B cell (primary cell): ENCODE results near the gene NCLN. TPM values are rescaled to one million over a fixed set of nuclear protein-coding genes. Genes with fewer than 3 reads are reported as not detected.
A peak's percentile ranks its signal among the peaks of the same experiment; 100 is the strongest.

ENCODE experiments used
- ATAC-seq: fragments of 200-7000 bp; cut with Tn5 transposase; one replicate; pipeline ENCODE4 v1.10.0; 2021; ENCODE audit warnings: low read depth, mild to moderate bottlenecking, moderate number of reproducible peaks, moderate library complexity
- CTCF ChIA-PET: fragments of 350-600 bp; sonication (Branson Sonifier 250); formaldehyde crosslinking; loops from one replicate; lab custom pipeline; 2021; ENCODE audit warnings: antibody characterized with exemption, inconsistent platforms; lab: Charles Lee
- POLR2A ChIA-PET: fragments of 350-600 bp; sonication (Branson Sonifier 250); formaldehyde crosslinking; loops from one replicate; lab custom pipeline; 2021; ENCODE audit warnings: antibody characterized with exemption; lab: Charles Lee
- DNase-seq: peaks from one replicate; pipeline ENCODE4 v3.0.0; 2013
- H2AFZ ChIP-seq: 2 replicates; pipeline ENCODE4 v1.6.1; 2012; ENCODE audit warnings: mild to moderate bottlenecking, low read depth, low read length; ENCODE audit not compliant: insufficient read depth, poor library complexity, severe bottlenecking
- H3K27ac ChIP-seq, 2 donors: 1 replicate in 1 of 2; 2 replicates in 1 of 2; pipeline ENCODE4 v1.5.1; 2012 to 2013; ENCODE audit warnings: low read length in 2 of 2, mild to moderate bottlenecking in 2 of 2, moderate library complexity in 1 of 2
- H3K27me3 ChIP-seq, 4 experiments: fragments of 200-600 bp in 1 of 4; sonication (generic) in 1 of 4; replicated peaks in 1 of 4; 1 replicate in 2 of 4; 2 replicates in 2 of 4; pipeline versions ENCODE4 v1.6.1 to v1.7.0; 2013 to 2016; ENCODE audit warnings: low read length in 3 of 4, mild to moderate bottlenecking in 2 of 4, mixed read lengths in 1 of 4, moderate library complexity in 1 of 4; ENCODE audit not compliant: insufficient read depth in 4 of 4, control insufficient read depth in 3 of 4; ENCODE audit errors: control extremely low read depth in 1 of 4
- H3K36me3 ChIP-seq, 2 experiments: replicated peaks in 1 of 2; 1 replicate in 1 of 2; 2 replicates in 1 of 2; pipeline versions ENCODE4 v1.6.1 to v1.7.1; 2013; ENCODE audit warnings: low read length in 1 of 2; ENCODE audit not compliant: insufficient read depth in 2 of 2, control insufficient read depth in 1 of 2; ENCODE audit errors: control extremely low read depth in 1 of 2, extremely low read depth in 1 of 2
- H3K4me1 ChIP-seq, 2 donors: fragments of 200-600 bp in 1 of 2; sonication (generic) in 1 of 2; 1 replicate in 1 of 2; 2 replicates in 1 of 2; pipeline versions ENCODE4 v1.5.1 to v1.6.1; 2013 to 2017; ENCODE audit warnings: low read length in 2 of 2; ENCODE audit not compliant: control insufficient read depth in 2 of 2, insufficient read depth in 2 of 2
- H3K4me2 ChIP-seq: replicated peaks from 2 replicates; pipeline ENCODE3; 2012; ENCODE audit warnings: mild to moderate bottlenecking, low read depth, low read length; ENCODE audit not compliant: poor library complexity, severe bottlenecking
- H3K4me3 ChIP-seq, 5 experiments: fragments of 200-600 bp in 1 of 5; sonication (generic) in 1 of 5; 1 replicate in 3 of 5; 2 replicates in 2 of 5; pipeline versions ENCODE4 v1.5.1 to v1.7.0; 2011 to 2016; ENCODE audit warnings: low read length in 4 of 5, mild to moderate bottlenecking in 4 of 5, low read depth in 2 of 5, control low read depth in 1 of 5, moderate library complexity in 1 of 5; ENCODE audit not compliant: insufficient read depth in 1 of 5; ENCODE audit errors: control extremely low read depth in 1 of 5, extremely low read depth in 1 of 5
- H3K79me2 ChIP-seq: fragments of 200-600 bp; sonication (generic); one replicate; pipeline ENCODE4 v1.6.0; 2016; ENCODE audit warnings: low read length; ENCODE audit not compliant: control insufficient read depth, insufficient read depth
- H3K9ac ChIP-seq: fragments of 200-600 bp; sonication (generic); 2 replicates; pipeline ENCODE4 v1.6.1; 2017; ENCODE audit warnings: mild to moderate bottlenecking, low read length, moderate library complexity
- H3K9me3 ChIP-seq, 3 donors: one replicate each; pipeline versions ENCODE4 v1.6.1 to v1.7.1; 2013; ENCODE audit warnings: low read length in 2 of 3; ENCODE audit not compliant: control insufficient read depth in 2 of 3, insufficient read depth in 1 of 3; ENCODE audit errors: control extremely low read depth in 1 of 3
- H4K20me1 ChIP-seq: 2 replicates; pipeline ENCODE4 v1.6.0; 2012; ENCODE audit warnings: mild to moderate bottlenecking, low read length; ENCODE audit not compliant: insufficient read depth, control insufficient read depth, poor library complexity, severe bottlenecking
- H3K27ac Mint-ChIP-seq: one replicate; pipeline ENCODE4 v1.8.0; 2021; ENCODE audit warnings: mixed read lengths
- H3K27me3 Mint-ChIP-seq: one replicate; pipeline ENCODE4 v1.8.0; 2021; ENCODE audit warnings: mixed read lengths
- H3K4me1 Mint-ChIP-seq: one replicate; pipeline ENCODE4 v1.8.0; 2021; ENCODE audit warnings: mixed read lengths
- H3K4me3 Mint-ChIP-seq: one replicate; pipeline ENCODE4 v1.8.0; 2021; ENCODE audit warnings: mixed read lengths
- H3K9me3 Mint-ChIP-seq: one replicate; pipeline ENCODE4 v1.8.0; 2022; ENCODE audit warnings: mixed read lengths; ENCODE audit not compliant: insufficient read depth
- EZH2 ChIP-seq: IDR thresholded peaks from 2 replicates; pipeline ENCODE4 v1.6.1; 2012; ENCODE audit warnings: borderline replicate concordance, low read depth, mild to moderate bottlenecking, moderate library complexity, low read length; ENCODE audit not compliant: insufficient read depth, poor library complexity, severe bottlenecking
- WGBS: methylation state at CpG from one replicate; pipeline ENCODE4 v1.1.5; 2013; ENCODE audit warnings: missing lambda C conversion rate; ENCODE audit not compliant: insufficient coverage; 5-methylcytosine and 5-hydroxymethylcytosine counted together
- intact Hi-C: fragments of 100-400 bp; cut with micrococcal nuclease; formaldehyde crosslinking; loops from one replicate; pipeline ENCODE4 v1.10.0; 2022
- polyA plus RNA-seq: library from polyadenylated mRNA; depleted of rRNA; stranded (reverse); fragments of >200 nt; gene quantifications from 2 replicates; pipeline ENCODE4 v1.2.3, GENCODE V29; 2012
- total RNA-seq, 2 donors: library from RNA; stranded (reverse); fragments of 120-200 nt in 1 of 2; gene quantifications; 1 replicate in 1 of 2; 2 replicates in 1 of 2; pipeline versions ENCODE4 v1.2.3 to v1.2.4, GENCODE V29; 2013 to 2022
- TF ChIP-seq, protein P1 (sequence below): fragments of 200-600 bp; IDR thresholded peaks from one replicate; pipeline ENCODE4 v1.8.0; 2022; ENCODE audit warnings: antibody characterized with exemption, mild to moderate bottlenecking

Gene NCLN
- total and polyA plus RNA-seq, 2 donors (not counting 1 experiment from before 2014, with no cell fraction given): 55.0 to 82.0 TPM

DNA sequence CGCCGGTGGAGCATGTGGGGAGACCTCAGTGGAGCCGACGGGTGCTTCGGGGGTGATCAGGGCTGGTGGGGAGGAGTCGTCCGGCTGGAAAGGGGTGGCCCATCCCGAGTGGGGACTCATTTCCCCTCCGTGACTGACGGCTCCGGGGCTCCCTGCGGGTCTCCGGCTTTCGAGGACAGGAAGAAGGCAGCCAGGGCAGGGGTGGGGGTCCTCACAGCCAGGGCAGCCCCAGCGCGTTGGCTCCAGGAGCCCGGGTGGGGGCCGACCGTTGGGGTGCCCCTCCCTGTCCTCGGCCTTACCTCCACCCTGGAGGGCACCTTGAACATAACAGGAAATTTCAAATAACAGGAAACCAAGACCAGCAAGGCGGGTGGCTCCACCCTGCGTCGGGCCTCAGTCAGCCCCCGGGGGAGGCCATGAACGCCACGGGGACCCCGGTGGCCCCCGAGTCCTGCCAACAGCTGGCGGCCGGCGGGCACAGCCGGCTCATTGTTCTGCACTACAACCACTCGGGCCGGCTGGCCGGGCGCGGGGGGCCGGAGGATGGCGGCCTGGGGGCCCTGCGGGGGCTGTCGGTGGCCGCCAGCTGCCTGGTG lies 7.3 kb upstream of the NCLN start, which contains the start of gene S1PR4:
TSS of gene S1PR4 (plus strand) at position 393 of the 596 bp plus-strand sequence. CDS start at position 417, 24 bp downstream.
- ChIA-PET CTCF (interaction anchor here (1.0 kb wide), 1 partner anchor 8 kb away, joined by 3 read pairs; no protein-coding TSS in a partner anchor), POLR2A (no interaction called here)
- H2AFZ ChIP-seq: peak within 1 kb of the TSS; percentile 50
- TF ChIP-seq EZH2: no peak
- TF ChIP-seq, protein P1, sequence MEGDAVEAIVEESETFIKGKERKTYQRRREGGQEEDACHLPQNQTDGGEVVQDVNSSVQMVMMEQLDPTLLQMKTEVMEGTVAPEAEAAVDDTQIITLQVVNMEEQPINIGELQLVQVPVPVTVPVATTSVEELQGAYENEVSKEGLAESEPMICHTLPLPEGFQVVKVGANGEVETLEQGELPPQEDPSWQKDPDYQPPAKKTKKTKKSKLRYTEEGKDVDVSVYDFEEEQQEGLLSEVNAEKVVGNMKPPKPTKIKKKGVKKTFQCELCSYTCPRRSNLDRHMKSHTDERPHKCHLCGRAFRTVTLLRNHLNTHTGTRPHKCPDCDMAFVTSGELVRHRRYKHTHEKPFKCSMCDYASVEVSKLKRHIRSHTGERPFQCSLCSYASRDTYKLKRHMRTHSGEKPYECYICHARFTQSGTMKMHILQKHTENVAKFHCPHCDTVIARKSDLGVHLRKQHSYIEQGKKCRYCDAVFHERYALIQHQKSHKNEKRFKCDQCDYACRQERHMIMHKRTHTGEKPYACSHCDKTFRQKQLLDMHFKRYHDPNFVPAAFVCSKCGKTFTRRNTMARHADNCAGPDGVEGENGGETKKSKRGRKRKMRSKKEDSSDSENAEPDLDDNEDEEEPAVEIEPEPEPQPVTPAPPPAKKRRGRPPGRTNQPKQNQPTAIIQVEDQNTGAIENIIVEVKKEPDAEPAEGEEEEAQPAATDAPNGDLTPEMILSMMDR: peak; percentile 49
- H3K4me2 ChIP-seq: peak within 1 kb of the TSS; percentile 98
- peaks cover 55% of the 10 kb centered on the region for H3K79me2 ChIP-seq
- DNase-seq: peak; percentile 88
- Mint-ChIP-seq H3K9me3 (no peaks in the 10 kb centered on the region), H3K4me3 (peak within 1 kb of the TSS; percentile 98), H3K27me3 (no peaks in the 10 kb centered on the region), H3K27ac (peak within 1 kb of the TSS; percentile 96), H3K4me1 (peaks cover 37% of the 10 kb centered on the region)
- peaks cover 0 to 27% (median 11%) of the 10 kb centered on the region in 3 donors for H3K9me3 ChIP-seq
- peak; percentile 74 for ATAC-seq
- under 1% methylated on average over 42 of the region's 42 CpGs for WGBS
- H3K4me3 ChIP-seq: peak within 1 kb of the TSS; percentile 84 to 99 (median 91)
- intact Hi-C loops: loop anchor here (10.0 kb wide), 1 partner anchor 886 kb away; the partner anchor contains the start of gene ZBTB7A
- no peaks in the 10 kb centered on the region for H3K27me3 ChIP-seq
- peaks cover 0 to 27% of the 10 kb centered on the region in 2 experiments for H3K36me3 ChIP-seq
- H3K9ac ChIP-seq: peak within 1 kb of the TSS; percentile 77
- H3K27ac ChIP-seq: peak within 1 kb of the TSS; percentile 80 to 94
- H3K4me1 ChIP-seq: peaks cover 34 to 55% of the 10 kb centered on the region in 2 donors
- H4K20me1 ChIP-seq: peaks cover 49% of the 10 kb centered on the region
